ENCODE results near the gene PXT1. TPM values are rescaled to one million over a fixed set of nuclear protein-coding genes. Genes with fewer than 3 reads are reported as not detected.

Gene PXT1
- total RNA-seq, 2 donors from 2014 or later = not detected

DNA sequence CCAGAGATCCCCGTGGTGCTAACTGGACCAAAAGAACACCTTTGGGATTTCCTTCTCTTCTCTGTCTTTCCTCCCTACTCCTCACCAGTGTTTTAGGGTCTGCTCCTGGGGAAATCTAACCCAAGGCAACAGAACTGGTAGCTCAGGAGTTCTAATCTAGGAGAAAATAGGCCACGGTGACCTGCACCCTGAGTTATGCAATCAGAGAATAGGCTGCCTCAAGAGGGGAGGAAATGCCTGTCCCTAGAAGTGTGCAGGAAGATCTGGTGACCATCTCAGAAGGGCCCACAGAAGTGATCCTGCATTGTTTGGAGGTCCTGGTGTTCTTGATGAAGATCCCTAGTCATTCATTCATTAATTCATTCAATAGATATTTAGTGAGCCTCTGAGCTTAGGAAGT, 58.6 kb downstream of the PXT1 start:
- Histone ChIP-seq H3K9me3 (no peaks in the 10 kb centered on the region), H3K27ac (no peak overlapping the region), H3K4me1 (ENCODE audit: control insufficient read depth in 1 of 2, low read depth in 2 of 2) (peaks cover 13 to 36% of the 10 kb centered on the region in 2 donors), H3K4me3 (no peak overlapping the region), H3K27me3 (replicated peaks; ENCODE audit: insufficient read depth) (no peaks in the 10 kb centered on the region), H3K36me3 (no peaks in the 10 kb centered on the region)
- TF ChIP-seq, protein P1, sequence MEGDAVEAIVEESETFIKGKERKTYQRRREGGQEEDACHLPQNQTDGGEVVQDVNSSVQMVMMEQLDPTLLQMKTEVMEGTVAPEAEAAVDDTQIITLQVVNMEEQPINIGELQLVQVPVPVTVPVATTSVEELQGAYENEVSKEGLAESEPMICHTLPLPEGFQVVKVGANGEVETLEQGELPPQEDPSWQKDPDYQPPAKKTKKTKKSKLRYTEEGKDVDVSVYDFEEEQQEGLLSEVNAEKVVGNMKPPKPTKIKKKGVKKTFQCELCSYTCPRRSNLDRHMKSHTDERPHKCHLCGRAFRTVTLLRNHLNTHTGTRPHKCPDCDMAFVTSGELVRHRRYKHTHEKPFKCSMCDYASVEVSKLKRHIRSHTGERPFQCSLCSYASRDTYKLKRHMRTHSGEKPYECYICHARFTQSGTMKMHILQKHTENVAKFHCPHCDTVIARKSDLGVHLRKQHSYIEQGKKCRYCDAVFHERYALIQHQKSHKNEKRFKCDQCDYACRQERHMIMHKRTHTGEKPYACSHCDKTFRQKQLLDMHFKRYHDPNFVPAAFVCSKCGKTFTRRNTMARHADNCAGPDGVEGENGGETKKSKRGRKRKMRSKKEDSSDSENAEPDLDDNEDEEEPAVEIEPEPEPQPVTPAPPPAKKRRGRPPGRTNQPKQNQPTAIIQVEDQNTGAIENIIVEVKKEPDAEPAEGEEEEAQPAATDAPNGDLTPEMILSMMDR (IDR thresholded peaks at IDR 0.05) = no peak
- DNase-seq (ENCODE audit: low spot score) (no peak), ATAC-seq (ENCODE audit: insufficient number of reproducible peaks, low FRiP score, low read depth) (no peak)

DNA sequence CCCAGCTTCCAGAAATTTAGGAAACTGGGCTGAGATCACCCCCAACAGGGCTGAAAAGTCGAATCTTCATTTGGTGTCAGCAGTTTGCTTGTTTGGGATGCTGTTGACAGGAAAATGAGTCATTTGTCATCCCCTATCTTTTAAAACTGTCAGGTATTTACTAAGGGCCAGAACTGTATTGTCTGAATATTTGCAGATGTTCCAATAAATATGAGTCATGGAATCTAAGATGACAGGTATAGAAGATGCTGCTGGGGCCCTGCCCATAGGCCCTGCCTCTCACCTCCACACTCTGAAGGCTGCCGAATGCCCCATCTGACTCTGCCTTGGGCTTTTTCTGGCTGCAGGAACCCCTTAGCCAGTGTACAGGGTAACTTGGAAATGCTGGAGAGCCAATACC, 59.0 kb downstream of the PXT1 start:
- no peaks in the 10 kb centered on the region for H3K36me3 ChIP-seq
- no peak overlapping the region for H3K27ac ChIP-seq
- TF ChIP-seq, protein P1 (IDR thresholded peaks at IDR 0.05) = no peak

DNA sequence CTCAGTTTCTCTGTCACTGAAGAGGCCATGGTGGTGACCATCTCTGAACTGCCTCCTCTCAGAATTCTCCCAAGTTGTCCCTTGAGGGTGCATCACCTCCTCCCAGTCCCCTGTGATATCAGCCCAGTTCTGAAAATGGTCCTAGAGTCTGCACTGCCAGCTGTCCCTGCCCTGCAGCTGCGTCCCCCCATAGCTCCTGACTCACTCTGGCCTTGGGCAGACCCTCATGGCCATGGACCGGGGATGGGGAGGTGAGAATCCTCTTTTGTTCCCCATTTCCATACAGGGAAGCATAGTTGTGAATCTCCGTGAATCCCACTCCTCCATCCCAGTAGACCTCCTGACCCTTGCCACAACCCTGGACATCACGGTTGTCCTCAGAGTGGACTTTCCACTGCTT, 59.7 kb downstream of the PXT1 start:
- ATAC-seq (ENCODE audit: insufficient number of reproducible peaks, low FRiP score, low read depth) (no peak), DNase-seq (ENCODE audit: low spot score) (no peak)
- no peaks in the 10 kb centered on the region for H3K9me3 ChIP-seq
- no peaks in the 10 kb centered on the region for H3K36me3 ChIP-seq
- no peaks in the 10 kb centered on the region for H3K27me3 ChIP-seq (replicated peaks; ENCODE audit: insufficient read depth)
- TF ChIP-seq, protein P1 (IDR thresholded peaks at IDR 0.05) = no peak
- H3K27ac ChIP-seq = peak overlapping the region; percentile 68 to 70
- peaks cover 13 to 40% of the 10 kb centered on the region in 2 donors for H3K4me1 ChIP-seq (ENCODE audit: control insufficient read depth in 1 of 2, low read depth in 2 of 2)
- no peak overlapping the region for H3K4me3 ChIP-seq

More for the DNA sequence above, 59.0 kb downstream of the PXT1 start:
- Histone ChIP-seq H3K4me3 (no peak overlapping the region), H3K27me3 (replicated peaks; ENCODE audit: insufficient read depth) (no peaks in the 10 kb centered on the region), H3K4me1 (ENCODE audit: control insufficient read depth in 1 of 2, low read depth in 2 of 2) (peaks cover 13 to 36% of the 10 kb centered on the region in 2 donors), H3K9me3 (no peaks in the 10 kb centered on the region)
- no peak for DNase-seq (ENCODE audit: low spot score)
- ATAC-seq (ENCODE audit: insufficient number of reproducible peaks, low FRiP score, low read depth) = no peak

DNA sequence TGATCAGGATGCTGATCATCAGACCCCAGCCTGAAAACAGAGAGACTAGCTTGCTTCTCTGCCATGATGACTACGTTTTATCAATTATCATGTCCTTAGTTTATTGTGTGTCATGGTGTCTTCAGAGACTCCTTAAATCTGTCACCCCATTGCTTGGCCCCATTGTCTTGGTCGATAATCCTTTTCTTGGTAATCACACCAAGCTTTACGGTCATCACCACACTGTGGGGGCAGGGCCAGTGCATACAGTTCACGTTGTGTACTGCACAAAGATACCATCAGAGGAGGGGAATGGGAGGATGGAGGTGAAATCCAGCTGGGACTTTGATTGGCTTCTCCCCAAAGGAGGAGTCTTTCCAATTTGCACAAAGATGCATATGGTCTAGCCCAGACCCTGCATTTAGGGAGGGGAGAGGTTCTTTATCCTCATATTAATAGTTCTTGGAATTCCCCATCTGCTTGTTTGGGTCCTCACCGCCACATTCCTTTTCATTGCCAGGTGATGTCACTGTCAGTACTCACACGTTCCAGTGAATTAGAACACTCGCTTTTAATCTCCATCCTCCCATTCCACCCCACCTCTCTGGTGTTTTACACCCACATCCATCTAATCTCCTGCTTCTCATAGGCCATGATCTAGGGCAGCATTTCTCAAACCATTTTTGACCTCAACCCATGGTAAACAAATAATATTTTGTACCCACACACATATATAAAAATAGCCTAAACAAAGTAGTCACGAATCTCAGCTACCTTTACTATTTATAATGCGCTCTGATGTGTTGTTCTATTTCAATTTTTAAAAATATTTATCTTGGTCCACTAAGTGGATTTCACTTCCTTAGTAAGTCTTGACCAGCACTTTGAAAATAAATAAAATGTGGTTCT, 60.9 kb downstream of the PXT1 start:
- TF ChIP-seq, protein P1 (IDR thresholded peaks at IDR 0.05) = no peak
- H3K36me3 ChIP-seq = no peaks in the 10 kb centered on the region
- no peaks in the 10 kb centered on the region for H3K9me3 ChIP-seq
- ATAC-seq (ENCODE audit: insufficient number of reproducible peaks, low FRiP score, low read depth) (no peak), DNase-seq (ENCODE audit: low spot score) (no peak)
- peaks cover 19 to 51% of the 10 kb centered on the region in 2 donors for H3K4me1 ChIP-seq (ENCODE audit: control insufficient read depth in 1 of 2, low read depth in 2 of 2)
- H3K27me3 ChIP-seq (replicated peaks; ENCODE audit: insufficient read depth) = no peaks in the 10 kb centered on the region
- H3K4me3 ChIP-seq = no peak overlapping the region
- peak overlapping the region; percentile 68 to 70 for H3K27ac ChIP-seq

DNA sequence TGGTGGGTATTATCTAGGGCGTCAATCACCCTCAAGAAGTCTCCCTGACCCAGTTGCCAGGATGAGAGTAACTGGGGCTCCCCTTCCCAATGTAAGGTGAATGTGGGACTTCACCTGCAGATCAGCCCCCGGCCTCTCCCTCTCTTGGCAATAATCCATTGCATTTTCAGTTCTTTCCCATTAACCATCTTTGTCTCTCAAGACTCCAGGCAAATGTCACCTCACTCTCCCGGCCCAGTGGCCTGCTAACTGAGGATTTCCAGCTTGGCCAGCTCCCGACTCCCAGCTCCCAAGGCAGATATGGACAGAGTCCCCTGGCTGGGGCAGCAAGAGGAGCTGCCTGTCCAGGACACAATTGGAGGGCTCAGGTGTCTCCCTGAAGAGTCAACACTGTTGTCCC, 62.5 kb downstream of the PXT1 start:
- ATAC-seq (ENCODE audit: insufficient number of reproducible peaks, low FRiP score, low read depth) (no peak), DNase-seq (ENCODE audit: low spot score) (no peak)

More for the DNA sequence above, 62.5 kb downstream of the PXT1 start:
- Histone ChIP-seq H3K4me1 (ENCODE audit: control insufficient read depth in 1 of 2, low read depth in 2 of 2) (peaks cover 19 to 53% of the 10 kb centered on the region in 2 donors), H3K27me3 (replicated peaks; ENCODE audit: insufficient read depth) (no peaks in the 10 kb centered on the region), H3K36me3 (no peaks in the 10 kb centered on the region), H3K27ac (peak overlapping the region in 1 of 2 donors; percentile 70), H3K4me3 (no peak overlapping the region), H3K9me3 (no peaks in the 10 kb centered on the region)
- TF ChIP-seq, protein P1 (IDR thresholded peaks at IDR 0.05) = no peak

Data from thoracic aorta (tissue), 2 donors.